ENCODE measurements around the gene CCDC138.
"Not testable (repeated sequence)": the region's sequence is repeated elsewhere in the genome, so short reads cannot be mapped to it uniquely, and the experiment has no call there.

CCDC138 gene

GRCh38 chr2:108786354-108787215, at the start of gene CCDC138:
Gene CCDC138 (plus strand): TSS chr2:108786771. CDS start chr2:108786823, 52 bp downstream.
- ATAC-seq = peak; percentile 97
- peak within 1 kb of the TSS; percentile 94 for H3K27ac Mint-ChIP-seq
- H3K4me1 Mint-ChIP-seq = peaks cover 6% of the 10 kb centered on the region
- DNase-seq (ENCODE audit: low spot score in 2 of 2) = peak; percentile 86 to 94
- H3K4me3 Mint-ChIP-seq = peak within 1 kb of the TSS; percentile 96
- H3K36me3 Mint-ChIP-seq = peaks cover 60% of the 10 kb centered on the region
- H3K9me3 Mint-ChIP-seq = no peaks in the 10 kb centered on the region

GRCh38 chr2:108757973-108758372, 28.6 kb upstream of the CCDC138 start:
- H3K4me1 Mint-ChIP-seq, H3K27ac Mint-ChIP-seq: not testable (repeated sequence)
- H3K36me3 Mint-ChIP-seq = peaks cover 89% of the 10 kb centered on the region

GRCh38 chr2:108762618-108763017, 24.0 kb upstream of the CCDC138 start:
- not testable (repeated sequence) for DNase-seq (ENCODE audit: low spot score in 2 of 2); H3K9me3 Mint-ChIP-seq; H3K4me1 Mint-ChIP-seq; H3K4me3 Mint-ChIP-seq; ATAC-seq; H3K27ac Mint-ChIP-seq
- H3K36me3 Mint-ChIP-seq = peaks cover 80% of the 10 kb centered on the region

More at GRCh38 chr2:108757973-108758372, 28.6 kb upstream of the CCDC138 start:
- ATAC-seq; H3K4me3 Mint-ChIP-seq; H3K9me3 Mint-ChIP-seq; DNase-seq (ENCODE audit: low spot score in 2 of 2): not testable (repeated sequence)

GRCh38 chr2:108766671-108767070, 19.9 kb upstream of the CCDC138 start:
- not testable (repeated sequence) for H3K4me3 Mint-ChIP-seq; H3K27ac Mint-ChIP-seq; DNase-seq (ENCODE audit: low spot score in 2 of 2); ATAC-seq; H3K9me3 Mint-ChIP-seq; H3K4me1 Mint-ChIP-seq
- peaks cover 63% of the 10 kb centered on the region for H3K36me3 Mint-ChIP-seq

GRCh38 chr2:108767859-108768258, 18.7 kb upstream of the CCDC138 start:
- Mint-ChIP-seq H3K36me3 (peaks cover 65% of the 10 kb centered on the region), H3K27ac (peak overlapping the region; percentile 23)
- not testable (repeated sequence) for H3K4me1 Mint-ChIP-seq; ATAC-seq; H3K4me3 Mint-ChIP-seq; H3K9me3 Mint-ChIP-seq; DNase-seq (ENCODE audit: low spot score in 2 of 2)

GRCh38 chr2:108776475-108776874, 10.1 kb upstream of the CCDC138 start:
- no peak overlapping the region for H3K4me3 Mint-ChIP-seq
- ATAC-seq (no peak), DNase-seq (ENCODE audit: low spot score in 2 of 2) (no peak)
- peak overlapping the region; percentile 34 for H3K27ac Mint-ChIP-seq
- H3K9me3 Mint-ChIP-seq = no peaks in the 10 kb centered on the region
- peaks cover 100% of the 10 kb centered on the region for H3K36me3 Mint-ChIP-seq
- no peaks in the 10 kb centered on the region for H3K4me1 Mint-ChIP-seq

GRCh38 chr2:108778857-108779256, 7.7 kb upstream of the CCDC138 start:
- Mint-ChIP-seq H3K27ac (no peak overlapping the region), H3K4me1 (no peaks in the 10 kb centered on the region), H3K36me3 (peaks cover 100% of the 10 kb centered on the region), H3K9me3 (no peaks in the 10 kb centered on the region), H3K4me3 (no peak overlapping the region)
- no peak for DNase-seq (ENCODE audit: low spot score in 2 of 2)
- ATAC-seq = no peak

GRCh38 chr2:108786008-108786353, 590 bp upstream of the CCDC138 start:
- no peak for ATAC-seq
- no peak for DNase-seq (ENCODE audit: low spot score in 2 of 2)
- H3K4me3 Mint-ChIP-seq = peak overlapping the region; percentile 96
- H3K36me3 Mint-ChIP-seq = peaks cover 63% of the 10 kb centered on the region
- peaks cover 6% of the 10 kb centered on the region for H3K4me1 Mint-ChIP-seq
- H3K27ac Mint-ChIP-seq = peak overlapping the region; percentile 94
- no peaks in the 10 kb centered on the region for H3K9me3 Mint-ChIP-seq

- DNase-seq (ENCODE audit: low spot score in 2 of 2) (no peak), ATAC-seq (no peak)
- peaks cover 6% of the 10 kb centered on the region for H3K4me1 Mint-ChIP-seq
- peaks cover 60% of the 10 kb centered on the region for H3K36me3 Mint-ChIP-seq
- peak overlapping the region; percentile 96 for H3K4me3 Mint-ChIP-seq
- no peaks in the 10 kb centered on the region for H3K9me3 Mint-ChIP-seq
- H3K27ac Mint-ChIP-seq = peak overlapping the region; percentile 94
These were observed 608 bp downstream of the CCDC138 start for GRCh38 chr2:108787216-108787541.

GRCh38 chr2:108803045-108803736, 16.6 kb downstream of the CCDC138 start:
- Mint-ChIP-seq H3K27ac (no peak overlapping the region), H3K9me3 (no peaks in the 10 kb centered on the region), H3K36me3 (peaks cover 60% of the 10 kb centered on the region), H3K4me3 (no peak overlapping the region), H3K4me1 (no peaks in the 10 kb centered on the region)
- DNase-seq (ENCODE audit: low spot score in 2 of 2) (no peak), ATAC-seq (no peak)

GRCh38 chr2:108805032-108805431, 18.5 kb downstream of the CCDC138 start:
- Mint-ChIP-seq H3K36me3 (peaks cover 54% of the 10 kb centered on the region), H3K4me1 (no peaks in the 10 kb centered on the region), H3K9me3 (peaks cover 5% of the 10 kb centered on the region), H3K27ac (no peak overlapping the region), H3K4me3 (no peak overlapping the region)
- DNase-seq (ENCODE audit: low spot score in 2 of 2) (no peak), ATAC-seq (no peak)

- DNase-seq (ENCODE audit: low spot score in 2 of 2) (no peak), ATAC-seq (no peak)
- H3K9me3 Mint-ChIP-seq = peaks cover 10% of the 10 kb centered on the region
- H3K27ac Mint-ChIP-seq = peak overlapping the region; percentile 18
- H3K36me3 Mint-ChIP-seq = peaks cover 56% of the 10 kb centered on the region
- no peaks in the 10 kb centered on the region for H3K4me1 Mint-ChIP-seq
- no peak overlapping the region for H3K4me3 Mint-ChIP-seq
These were observed 19.2 kb downstream of the CCDC138 start for GRCh38 chr2:108805782-108806181.

GRCh38 chr2:108806371-108807113, 20.0 kb downstream of the CCDC138 start:
- peaks cover 10% of the 10 kb centered on the region for H3K9me3 Mint-ChIP-seq
- H3K36me3 Mint-ChIP-seq = peaks cover 56% of the 10 kb centered on the region
- no peaks in the 10 kb centered on the region for H3K4me1 Mint-ChIP-seq
- no peak overlapping the region for H3K4me3 Mint-ChIP-seq
- ATAC-seq (no peak), DNase-seq (ENCODE audit: low spot score in 2 of 2) (no peak)
- H3K27ac Mint-ChIP-seq = peak overlapping the region; percentile 18

GRCh38 chr2:108809936-108810335, 23.4 kb downstream of the CCDC138 start:
- H3K9me3 Mint-ChIP-seq = peaks cover 10% of the 10 kb centered on the region
- H3K4me3 Mint-ChIP-seq = no peak overlapping the region
- peaks cover 60% of the 10 kb centered on the region for H3K36me3 Mint-ChIP-seq
- ATAC-seq (no peak), DNase-seq (ENCODE audit: low spot score in 2 of 2) (no peak)
- no peaks in the 10 kb centered on the region for H3K4me1 Mint-ChIP-seq
- H3K27ac Mint-ChIP-seq = no peak overlapping the region
